HPDE6-E6E7 (cell line): Measurements from ENCODE around the gene PRR14.

Source experiments
- DNase-seq: peaks from one replicate; pipeline ENCODE4 v3.0.0; 2011; ENCODE audit warnings: missing footprints; ENCODE audit errors: extremely low spot score

PRR14 gene

DNA sequence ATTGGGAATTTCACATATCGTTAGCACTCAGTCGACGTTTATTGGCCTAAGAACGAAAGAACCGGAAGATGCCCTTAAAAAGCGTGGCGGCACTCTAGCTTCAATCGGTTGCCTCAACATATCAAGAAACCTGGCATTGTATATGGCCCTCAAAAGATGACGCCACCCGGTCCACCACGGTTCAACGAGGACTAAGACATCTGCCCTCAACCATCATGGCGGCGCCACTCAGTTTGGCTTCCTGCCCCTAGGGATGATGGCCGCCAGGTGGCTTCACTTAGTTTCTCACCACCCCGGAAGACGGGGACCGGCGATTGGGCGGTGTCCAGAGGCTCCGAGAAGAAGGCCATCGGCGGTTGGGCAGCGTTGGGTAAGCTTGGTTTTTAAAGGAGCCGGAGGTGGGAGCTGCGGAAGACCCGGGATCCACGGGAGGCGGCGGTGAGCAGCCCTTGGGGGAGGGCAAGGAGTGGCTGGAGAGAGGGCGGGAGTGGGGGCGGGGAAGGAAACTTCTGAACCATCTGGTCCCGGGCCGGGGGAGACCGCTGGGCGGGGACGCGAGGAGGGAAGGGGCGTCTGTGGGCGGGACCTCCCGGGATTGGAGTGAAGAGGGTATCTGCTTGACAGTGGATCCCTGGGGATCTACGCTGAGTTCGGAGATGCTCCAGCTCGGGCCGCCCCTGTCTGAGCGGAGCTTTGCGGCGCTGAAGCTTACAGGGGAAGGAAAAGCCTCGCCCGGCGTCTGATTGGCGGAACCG lies at the start of gene PRR14:
TSS of gene PRR14 (plus strand) at position 592 of the 755 bp plus-strand sequence. CDS start 686 bp downstream, outside the sequence.
- peak; percentile 96 for DNase-seq

DNA sequence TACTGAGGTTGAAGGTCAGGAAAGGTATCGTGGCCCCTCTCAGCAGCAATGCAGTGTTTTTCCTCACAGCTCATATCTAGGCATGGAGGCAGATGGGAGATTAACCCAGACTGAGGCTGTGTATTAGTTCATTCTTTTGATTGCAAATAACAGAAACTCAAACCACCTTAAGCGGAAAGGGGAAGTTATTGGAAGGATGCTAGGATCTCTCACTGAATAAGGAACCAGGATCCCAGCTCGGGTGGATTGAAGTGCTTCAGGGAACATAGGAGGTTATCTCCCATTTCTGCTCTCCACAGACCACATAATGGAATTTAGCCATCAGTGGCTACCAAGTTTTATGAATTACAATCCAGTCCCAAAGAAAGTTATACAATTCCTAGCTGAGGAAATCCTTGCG lies 48.8 kb upstream of the PRR14 start:
- DNase-seq = no peak

DNA sequence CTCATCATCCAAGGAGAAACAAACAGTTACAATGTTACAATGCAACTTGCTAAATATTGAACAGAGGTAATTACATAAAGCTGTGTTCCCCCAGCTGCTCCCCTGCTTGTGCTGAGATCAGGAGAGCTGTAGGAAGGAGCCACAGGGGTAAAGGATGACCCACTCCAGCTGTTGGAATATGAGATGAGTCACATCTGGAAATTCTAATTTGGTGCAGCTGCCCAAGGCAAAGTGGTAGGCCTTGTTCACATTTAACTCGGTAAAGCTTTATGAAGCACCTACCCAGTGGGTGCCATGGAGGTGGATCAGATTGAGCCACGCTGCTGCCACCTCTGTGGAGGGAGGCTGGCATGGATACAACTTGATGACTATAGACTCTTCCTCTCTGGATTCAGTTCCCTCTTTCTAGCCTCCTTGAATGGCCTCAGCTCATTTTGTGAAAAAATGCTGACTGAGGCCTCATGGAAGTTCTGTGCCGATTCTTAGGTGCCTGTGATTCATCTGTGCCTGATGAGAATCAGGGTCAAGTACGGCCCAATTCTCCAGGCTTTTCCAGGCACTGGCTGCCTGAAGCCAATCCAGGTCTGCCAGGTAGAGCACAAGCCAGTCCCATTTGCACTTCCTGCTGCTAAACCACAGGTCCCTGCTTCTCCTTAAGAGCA lies 48.0 kb upstream of the PRR14 start:
- no peak for DNase-seq

DNA sequence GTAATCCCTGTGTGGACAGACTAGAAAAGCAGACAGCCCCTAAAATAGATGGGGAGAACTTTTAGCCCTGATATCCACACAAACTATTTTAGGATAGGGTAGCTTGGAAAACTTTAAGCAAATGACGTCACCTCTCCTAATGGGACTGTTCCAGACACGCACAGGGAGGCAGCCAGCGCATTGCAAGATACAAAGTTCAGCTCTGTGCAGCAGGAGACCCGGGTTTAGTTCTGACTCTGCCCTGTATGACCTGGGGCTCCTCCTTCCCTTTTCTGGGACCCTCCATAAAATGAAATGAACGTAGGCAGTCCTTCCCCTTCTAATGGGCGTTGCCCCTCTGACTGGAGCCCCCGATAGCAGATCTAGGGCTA lies 46.8 kb upstream of the PRR14 start:
- DNase-seq = no peak

DNA sequence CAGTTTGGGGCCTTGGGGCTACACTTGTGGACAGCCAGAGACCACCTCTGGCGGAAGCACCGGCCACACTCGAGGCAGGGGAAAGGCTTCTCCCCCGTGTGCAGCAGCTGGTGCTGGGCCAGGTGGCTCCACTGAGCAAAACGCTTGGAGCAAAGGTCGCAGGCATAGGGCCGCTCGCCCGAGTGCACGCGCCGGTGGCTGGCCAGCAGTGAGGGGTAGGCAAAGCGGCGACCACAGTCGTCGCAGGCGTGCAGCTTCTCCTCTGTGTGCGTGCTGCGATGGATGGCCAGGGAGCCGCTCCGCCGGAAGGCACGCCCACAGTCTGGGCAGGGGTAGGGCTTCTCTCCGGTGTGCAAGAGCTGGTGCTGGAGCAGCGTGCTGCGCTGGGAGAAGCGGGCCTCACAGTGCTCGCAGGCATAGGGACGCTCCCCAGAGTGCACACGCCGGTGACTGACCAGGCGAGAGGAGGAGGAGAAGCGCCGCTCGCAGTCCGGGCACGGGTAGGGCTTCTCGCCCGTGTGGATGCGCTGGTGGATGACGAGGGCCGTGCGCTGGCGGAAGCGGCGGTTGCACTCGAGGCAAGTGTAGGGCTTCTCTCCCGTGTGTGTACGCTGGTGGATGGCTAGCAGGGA lies 46.3 kb upstream of the PRR14 start:
- no peak for DNase-seq

DNA sequence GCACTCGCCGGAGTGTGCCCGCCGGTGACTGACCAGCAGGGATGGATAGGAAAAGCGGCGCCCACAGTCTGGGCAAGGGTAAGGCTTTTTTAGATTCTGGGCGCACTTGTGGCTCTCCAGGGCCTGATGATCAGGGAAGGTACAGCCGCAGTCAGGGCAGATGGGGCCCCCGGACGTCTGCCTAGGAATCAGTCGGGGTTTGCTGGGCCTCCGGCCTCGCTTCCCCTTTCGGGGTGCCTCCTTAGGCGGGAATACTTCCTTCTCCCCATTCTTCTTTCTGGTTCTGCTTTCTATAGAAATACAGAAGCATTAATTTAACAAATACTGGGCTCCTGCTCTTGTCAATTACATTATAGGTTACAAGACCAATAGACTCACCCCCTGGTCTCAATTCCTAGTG lies 45.6 kb upstream of the PRR14 start:
- DNase-seq = no peak

DNA sequence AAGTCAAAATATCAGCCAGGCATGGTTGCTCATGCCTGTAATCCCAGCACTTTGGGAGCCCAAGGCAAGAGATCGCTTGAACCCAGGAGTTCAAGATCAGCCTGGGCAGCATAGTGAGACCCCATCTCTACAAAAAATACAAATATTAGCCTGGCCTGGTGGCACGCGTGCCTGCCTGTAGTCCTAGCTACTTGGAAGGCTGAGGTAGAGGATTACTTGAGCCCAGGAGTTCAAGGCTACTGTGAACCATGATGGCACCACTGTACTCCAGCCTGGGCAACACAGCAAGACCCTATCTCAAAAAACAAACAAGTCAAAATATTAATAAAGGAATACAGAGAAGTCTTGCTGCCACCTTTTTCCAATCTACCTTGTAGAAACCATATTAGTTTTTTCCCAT lies 44.8 kb upstream of the PRR14 start:
- DNase-seq = no peak

DNA sequence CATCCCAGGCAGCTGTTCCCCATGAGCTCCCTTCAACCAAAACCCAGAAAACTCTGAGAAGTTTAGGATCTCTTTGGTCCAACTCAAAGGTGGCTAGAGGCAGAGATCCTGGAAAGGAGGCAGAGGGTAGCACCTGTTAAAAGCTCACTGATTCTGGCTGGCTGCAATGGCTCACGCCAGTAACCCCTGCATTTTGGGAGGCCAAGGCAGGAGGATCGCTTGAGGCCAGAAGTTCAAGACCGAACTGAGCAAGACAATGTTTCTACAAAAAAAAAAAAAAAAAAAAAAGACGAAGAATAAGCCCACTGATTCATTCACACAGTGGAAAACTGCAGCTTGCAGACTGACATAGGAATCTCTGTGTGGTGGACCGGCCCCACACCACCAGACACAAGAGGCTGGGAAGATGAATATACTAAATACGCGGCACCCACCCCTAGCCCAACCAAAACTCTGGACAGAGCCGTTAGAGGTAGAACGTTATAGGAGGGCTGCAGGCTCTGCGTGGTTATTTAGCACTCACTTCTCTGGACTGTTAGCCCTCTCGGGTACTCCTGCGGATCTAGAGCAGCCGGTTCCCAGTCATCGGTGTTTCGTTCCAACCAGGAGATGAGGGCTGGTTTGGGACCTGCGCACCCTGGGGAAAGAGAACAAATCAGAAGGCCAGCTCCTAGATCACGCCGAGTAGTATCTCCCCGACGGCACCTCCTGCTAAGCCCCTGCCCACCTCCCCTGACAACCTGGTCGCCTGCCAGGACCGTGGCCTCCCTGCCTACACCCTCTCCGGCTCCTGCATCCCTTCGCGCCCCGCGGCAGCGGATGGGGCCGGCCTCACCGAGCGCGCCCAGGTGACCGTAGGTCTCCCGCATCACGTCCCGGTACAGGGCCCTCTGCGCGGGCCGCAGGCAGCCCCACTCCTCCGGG lies 41.5 kb upstream of the PRR14 start:
- DNase-seq = peak; percentile 35

DNA sequence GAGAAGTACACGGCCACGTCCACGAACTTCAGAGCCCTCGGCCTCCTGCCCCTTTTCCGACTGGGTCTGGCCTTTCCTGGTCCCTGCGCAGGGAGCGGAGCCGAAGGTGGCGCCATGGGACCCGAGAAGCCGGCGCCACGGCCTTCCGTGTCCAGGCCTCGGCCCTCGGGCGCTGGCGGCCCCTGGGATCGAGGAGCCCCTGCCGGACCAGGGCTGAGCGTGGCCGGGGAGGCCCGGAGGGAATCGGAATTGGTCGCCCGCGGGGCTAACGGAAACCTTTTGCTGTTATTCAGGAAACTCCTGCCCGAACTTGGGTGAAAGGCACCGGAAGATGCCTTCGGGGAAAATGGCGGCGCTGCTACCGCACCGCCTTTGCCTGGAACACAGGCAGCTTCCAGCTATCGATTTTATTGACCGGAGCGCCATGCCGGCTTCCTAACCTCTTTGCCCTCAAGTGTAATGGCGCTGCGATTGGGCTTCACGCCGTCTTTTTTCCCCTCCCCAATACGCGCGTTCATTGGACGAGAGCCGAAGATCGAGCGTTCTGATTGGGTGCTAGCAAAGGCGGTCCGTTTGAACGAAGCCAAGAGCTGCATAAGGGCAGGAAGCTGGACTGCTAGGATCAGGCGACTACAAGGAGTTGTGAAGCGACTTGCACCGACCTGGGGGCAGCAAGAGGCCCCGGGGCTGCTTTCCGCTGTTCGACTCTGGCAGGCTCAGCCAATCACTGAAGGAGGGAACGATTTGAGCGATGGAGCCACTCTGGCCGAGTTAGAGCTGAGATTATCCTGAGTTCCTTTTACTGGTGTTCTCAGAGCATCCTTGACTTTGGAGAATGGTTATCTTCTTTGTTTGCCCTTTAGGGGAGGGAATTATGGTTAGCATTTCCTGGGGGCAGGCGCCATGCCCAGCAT lies 40.6 kb upstream of the PRR14 start, which contains the start of gene ZNF689:
TSS of gene ZNF689 (minus strand) at position 464 of the 914 bp plus-strand sequence. CDS start at position 116, 348 bp downstream.
- peak; percentile 85 for DNase-seq

DNA sequence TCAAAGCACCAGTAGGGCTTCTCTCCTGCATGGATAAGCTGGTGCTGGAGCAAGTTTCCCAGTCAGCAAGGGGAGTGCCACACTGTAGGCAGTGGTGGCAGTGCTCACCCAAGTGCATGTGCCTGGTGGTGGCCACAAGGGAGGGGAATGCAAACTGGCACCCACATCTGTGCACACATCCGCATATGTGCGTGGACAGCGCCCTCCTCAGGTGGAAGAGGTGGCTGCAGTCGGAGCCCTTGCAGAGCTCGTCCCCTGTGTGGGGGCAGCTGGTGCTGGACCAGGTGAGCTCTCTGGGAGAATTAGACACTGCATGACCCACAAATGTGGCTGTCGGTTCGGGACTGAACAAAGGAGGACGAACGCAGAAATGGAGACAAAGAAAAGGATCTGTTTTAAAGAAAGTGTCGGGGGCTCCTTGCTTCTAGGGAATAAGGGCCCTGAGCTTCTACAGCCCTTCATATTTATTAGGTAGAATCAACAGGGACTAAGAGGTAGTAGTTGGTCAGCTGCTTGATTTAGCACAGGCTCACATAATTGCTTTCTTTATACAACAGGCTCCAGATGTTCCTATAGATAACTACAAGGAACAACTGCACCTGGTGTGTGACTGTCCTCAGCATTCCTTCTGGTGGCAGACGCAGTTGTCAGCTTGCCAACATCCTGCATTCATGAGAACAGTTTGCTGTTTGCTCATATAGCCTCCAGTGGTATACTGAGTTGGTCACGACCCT lies 35.2 kb upstream of the PRR14 start:
- DNase-seq = no peak

DNA sequence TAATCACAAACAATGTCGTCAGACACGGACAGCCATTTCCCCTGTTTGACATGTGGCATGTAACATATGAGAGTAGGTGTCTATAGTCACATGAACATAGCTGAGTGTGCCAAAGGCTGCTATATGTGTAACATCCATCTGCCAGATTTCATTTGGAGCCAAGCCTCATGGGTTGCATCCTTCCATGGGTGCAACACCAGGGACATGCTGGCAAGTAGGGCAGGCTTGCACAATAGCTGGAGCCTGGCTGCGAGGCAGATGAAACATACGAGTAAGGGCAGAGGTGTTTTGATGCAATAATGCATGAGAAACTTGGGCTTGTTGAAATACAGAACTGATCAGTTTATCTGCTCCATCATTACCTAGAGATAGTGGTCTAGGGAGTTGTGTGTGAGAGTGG lies 31.6 kb upstream of the PRR14 start:
- DNase-seq = no peak

DNA sequence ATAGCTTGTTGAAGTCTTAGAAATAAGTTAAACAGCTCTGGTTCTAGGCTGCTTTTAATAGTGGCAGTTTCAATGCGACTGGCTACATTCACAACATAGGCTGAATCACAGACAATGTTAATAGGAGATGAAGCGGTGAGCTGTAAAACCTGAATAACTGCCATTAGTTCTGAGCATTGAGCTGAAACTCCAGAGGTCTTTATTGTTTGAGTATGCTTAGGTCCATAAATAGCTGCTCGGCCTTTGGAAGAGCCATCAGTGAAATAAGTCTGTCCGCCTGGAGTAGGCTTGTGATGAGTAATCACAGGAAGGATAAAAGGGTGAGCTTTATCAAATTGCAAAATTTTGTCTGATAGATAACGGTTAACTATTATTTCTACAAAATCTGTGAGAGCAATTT lies 31.1 kb upstream of the PRR14 start:
- DNase-seq = no peak

DNA sequence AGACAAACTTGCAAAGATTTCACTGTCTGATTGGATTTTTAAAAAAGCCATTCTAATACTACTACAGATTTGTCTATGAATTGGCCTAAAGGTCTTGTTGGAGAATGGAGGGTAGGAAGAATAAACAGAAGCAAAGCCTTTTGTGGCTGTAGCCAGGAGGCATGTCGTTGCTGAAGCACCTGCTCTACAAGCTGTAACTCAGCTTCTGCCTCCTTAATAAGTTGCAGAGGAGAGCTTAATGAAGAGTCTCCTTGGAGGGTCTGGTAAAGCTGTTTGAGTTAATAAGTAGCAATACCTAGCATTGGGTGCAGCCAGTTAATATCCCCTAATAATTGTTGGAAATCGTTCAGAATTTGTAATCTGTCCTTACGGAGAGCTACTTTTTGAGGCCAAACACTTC lies 30.6 kb upstream of the PRR14 start:
- no peak for DNase-seq

DNA sequence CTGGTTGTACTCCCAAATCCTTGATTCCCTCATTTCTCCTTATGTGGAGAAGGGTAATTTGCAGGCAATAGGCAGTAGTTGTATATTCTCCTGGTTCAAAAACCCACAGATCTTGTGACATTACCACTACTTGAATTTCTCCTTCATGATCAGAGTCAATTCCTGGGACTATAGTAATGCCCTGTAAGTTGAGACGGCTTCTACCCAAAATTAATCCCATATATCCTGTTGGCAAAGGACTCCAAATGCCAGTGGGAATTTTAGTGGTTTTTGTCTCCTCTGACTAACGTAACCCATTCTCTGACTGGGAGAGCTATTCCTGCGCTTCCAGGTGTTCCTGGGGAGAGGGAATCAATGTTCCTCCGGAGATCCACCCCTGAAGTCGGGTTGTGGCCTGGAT lies 29.0 kb upstream of the PRR14 start:
- no peak for DNase-seq

DNA sequence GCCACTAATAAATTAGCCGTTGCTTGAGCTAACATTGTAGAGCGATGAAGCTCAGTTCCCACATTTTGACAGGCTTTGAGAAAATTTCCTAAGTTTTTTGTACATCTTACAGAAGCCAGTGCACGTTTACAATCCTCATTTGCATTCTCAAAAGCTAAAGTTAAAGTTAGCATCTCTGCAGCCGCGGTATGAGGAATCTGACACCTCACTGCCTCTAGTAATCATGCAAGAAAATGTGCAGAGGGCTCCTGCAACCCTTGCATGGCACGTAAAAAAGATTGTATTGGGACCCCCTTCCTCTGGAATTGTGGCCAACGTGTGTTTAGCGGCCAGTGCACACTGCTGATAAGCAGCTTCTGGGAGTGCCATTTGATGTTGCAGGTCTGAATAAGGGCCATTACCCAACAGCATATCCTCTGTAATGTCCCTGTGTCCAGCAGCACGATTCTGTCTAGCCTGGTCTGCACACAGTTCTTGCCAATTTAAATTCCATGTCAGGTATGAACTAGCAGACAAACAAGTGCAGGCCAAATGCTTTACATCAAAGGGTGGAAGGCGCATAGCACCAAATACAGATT lies 28.2 kb upstream of the PRR14 start:
- DNase-seq = no peak

DNA sequence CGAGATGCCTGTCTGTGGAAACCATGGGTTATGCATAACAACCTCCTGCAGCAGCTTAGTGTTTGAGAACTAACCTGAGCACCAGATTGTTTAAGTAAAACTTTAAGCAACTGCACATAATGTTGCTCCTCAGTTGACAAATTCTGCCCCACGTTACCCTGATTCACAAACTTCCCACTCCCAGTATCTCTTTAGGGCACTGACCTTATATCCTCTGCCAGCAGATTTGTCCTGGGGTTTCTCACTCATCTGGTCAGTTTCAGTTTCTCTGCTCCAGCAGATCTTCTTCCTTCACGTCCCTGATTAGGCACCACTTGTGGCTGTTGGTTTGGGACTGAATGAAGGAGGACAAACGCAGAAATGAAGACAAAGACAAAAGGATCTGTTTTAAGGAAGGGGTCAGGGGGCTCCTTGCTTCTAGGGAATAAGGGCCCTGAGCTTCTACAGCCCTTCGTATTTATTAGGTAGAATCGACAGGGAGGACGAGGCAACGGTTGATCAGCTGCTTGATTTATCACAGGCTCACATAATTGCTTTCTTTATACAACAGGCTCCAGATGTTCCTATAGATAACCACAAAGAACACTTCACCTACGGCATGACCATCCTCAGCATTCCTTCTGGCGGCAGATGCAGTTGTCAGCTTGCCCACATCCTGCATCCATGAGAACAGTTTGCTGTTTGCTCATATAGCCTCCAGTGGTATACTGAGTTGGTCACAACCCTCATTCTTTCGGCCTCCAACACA lies 27.1 kb upstream of the PRR14 start:
- DNase-seq = no peak

DNA sequence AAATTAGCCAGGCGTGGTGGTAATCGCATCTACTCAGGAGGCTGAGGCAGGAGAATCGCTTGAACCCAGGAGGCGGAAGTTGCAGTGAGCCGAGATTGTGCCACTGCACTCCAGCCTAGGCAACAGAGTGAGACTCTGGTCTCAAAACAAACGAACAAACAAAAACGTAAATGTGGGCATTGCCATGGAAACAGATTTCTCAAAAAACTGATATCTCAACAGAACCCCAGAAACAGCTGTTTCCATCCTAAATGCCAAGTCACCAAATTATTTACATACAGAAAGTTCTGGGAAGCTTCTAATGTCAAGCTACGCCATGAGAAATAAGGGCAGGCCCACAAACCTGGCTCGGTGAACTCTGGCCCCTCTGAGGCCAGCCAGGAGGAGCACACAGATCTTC lies 24.5 kb upstream of the PRR14 start:
- DNase-seq = no peak

DNA sequence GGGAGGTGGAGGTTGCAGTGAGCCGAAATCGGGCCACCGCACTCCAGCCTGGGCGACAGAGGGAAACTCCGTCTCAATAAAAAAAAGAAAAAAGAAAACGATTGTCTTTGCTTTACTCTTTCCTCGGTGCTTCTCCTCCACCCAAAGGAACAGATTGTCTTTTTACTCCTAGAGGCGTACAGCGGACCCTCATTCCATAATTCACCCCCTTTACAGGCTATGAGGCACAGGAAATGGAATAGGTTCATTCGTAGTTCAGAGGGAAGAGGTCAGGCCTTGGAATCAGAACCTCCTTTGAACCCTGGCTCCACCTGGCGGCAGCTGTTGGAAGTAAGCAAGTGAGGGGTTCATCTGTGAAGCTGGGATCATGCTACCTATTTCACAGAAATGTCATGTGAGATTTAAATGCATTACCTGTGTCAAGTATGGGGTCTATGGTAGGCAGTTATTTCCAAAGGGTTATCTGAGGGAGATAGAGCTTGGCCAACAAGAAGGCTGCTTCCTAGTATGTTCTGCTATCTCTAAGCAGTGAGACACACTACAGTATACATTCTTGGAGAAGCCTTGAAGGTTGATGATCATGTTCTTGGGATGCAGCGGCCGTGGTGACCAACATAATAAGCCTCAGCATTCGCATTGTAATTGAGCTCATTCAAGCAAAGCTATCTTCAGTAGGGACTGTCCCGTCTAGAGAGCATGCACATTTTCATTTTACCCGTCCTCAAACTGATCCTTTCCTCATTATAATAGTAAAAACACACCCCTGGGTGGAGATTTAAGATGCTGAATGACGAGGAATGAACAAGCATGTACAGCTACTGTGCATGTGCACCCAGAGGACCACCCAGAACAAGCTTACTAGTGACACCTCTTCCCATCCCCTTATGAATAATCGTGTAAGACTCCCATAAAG lies 21.9 kb upstream of the PRR14 start:
- DNase-seq = peak; percentile 64
